HL-60 (cell line): ENCODE data around the gene HOXD12.
A peak's percentile ranks its signal among the peaks of the same experiment; 100 is the strongest.

Source experiments
- DNase-seq, 2 experiments: peaks; one replicate each; pipeline ENCODE4 v3.0.0-alpha.2; 2010 to 2020; ENCODE audit warnings: low read depth in 1 of 2, low spot score in 1 of 2
- H3K27ac ChIP-seq: fragments of 250-450 bp; sonication (Bioruptor Pico); replicated peaks from 2 replicates; pipeline ENCODE4 v1.5.1; 2020; ENCODE audit warnings: mild to moderate bottlenecking, moderate library complexity
- H3K27me3 ChIP-seq: fragments of 250-450 bp; sonication (Bioruptor Pico); 2 replicates; pipeline ENCODE4 v1.5.1; 2021; ENCODE audit warnings: mild to moderate bottlenecking, moderate library complexity; ENCODE audit not compliant: insufficient read depth, poor library complexity, severe bottlenecking
- H3K4me3 ChIP-seq: replicated peaks from 2 replicates; pipeline ENCODE4 v1.5.1; 2011; ENCODE audit warnings: mild to moderate bottlenecking, control low read depth, low read length; ENCODE audit not compliant: insufficient read depth
- GABPA ChIP-seq: IDR thresholded peaks from 2 replicates; pipeline ENCODE4 v1.6.1; 2012; ENCODE audit warnings: low read depth
- POLR2AphosphoS5 ChIP-seq: IDR thresholded peaks from 2 replicates; pipeline ENCODE4 v1.6.1; 2012; ENCODE audit warnings: low read depth
- REST ChIP-seq: IDR thresholded peaks from 2 replicates; pipeline ENCODE4 v1.6.1; 2012; ENCODE audit warnings: low read depth; ENCODE audit not compliant: insufficient replicate concordance
- SPI1 ChIP-seq: IDR thresholded peaks from 2 replicates; pipeline ENCODE4 v1.6.1; 2012; ENCODE audit warnings: low read depth, mild to moderate bottlenecking, borderline replicate concordance
- TF ChIP-seq, protein P1 (sequence below): IDR thresholded peaks from one replicate; pipeline ENCODE4 v1.5.1; 2011; ENCODE audit warnings: low read length, control low read depth, inconsistent platforms; ENCODE audit not compliant: insufficient read depth

The HOXD12 gene

DNA sequence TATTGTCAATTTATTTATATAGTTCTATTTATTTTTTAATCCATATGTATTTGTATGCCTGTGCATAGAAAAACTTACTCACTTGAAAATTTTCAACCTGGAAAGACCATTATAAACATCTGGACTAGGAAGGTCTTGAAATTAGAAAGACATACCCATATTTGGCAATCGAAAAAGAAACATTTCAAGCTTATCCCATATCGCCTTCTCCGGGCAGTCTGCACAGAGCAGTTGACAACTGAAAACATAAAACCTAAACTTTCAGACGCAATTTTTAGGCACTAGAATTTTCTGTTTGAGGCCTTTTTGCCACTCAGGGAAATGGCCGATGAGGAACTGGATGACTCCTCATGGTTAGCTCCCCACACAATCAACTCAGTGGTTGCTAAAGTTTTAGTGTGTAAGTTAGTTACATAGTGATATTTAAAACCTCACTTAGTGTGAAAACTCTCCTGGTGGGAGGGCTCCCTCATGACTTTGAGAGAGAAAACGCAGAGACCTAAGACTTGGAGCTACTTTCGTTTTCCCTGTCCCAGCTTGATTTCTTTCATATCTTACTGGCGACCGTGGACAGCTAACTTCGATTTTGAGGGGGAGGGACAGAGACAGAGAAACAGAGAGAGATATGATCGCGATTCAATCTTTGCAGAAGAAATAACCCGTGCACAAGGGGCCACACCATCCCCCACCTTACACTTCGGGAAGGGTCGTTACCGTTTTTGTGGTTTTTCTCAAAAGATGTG, 3.2 kb upstream of the HOXD12 start:
- peak; percentile 27 for TF ChIP-seq REST
- no peak for TF ChIP-seq GABPA
- peaks cover 77% of the 10 kb centered on the region for H3K27me3 ChIP-seq
- no peak overlapping the region for H3K27ac ChIP-seq
- no peak for DNase-seq
- peak overlapping the region; percentile 50; the same call in 1 of the 2 replicates for H3K4me3 ChIP-seq

GRCh38 chr2:176096986-176097819, 2.4 kb upstream of the HOXD12 start:
- peak in 1 of 2 experiments; percentile 72 for DNase-seq
- no peak overlapping the region for H3K27ac ChIP-seq
- TF ChIP-seq GABPA (no peak), SPI1 (0 out of 2 replicates have a peak, but pooled peaks have one; percentile 4), REST (no peak), POLR2AphosphoS5 (no peak)
- TF ChIP-seq, protein P1, sequence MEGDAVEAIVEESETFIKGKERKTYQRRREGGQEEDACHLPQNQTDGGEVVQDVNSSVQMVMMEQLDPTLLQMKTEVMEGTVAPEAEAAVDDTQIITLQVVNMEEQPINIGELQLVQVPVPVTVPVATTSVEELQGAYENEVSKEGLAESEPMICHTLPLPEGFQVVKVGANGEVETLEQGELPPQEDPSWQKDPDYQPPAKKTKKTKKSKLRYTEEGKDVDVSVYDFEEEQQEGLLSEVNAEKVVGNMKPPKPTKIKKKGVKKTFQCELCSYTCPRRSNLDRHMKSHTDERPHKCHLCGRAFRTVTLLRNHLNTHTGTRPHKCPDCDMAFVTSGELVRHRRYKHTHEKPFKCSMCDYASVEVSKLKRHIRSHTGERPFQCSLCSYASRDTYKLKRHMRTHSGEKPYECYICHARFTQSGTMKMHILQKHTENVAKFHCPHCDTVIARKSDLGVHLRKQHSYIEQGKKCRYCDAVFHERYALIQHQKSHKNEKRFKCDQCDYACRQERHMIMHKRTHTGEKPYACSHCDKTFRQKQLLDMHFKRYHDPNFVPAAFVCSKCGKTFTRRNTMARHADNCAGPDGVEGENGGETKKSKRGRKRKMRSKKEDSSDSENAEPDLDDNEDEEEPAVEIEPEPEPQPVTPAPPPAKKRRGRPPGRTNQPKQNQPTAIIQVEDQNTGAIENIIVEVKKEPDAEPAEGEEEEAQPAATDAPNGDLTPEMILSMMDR: peak; percentile 92
- H3K27me3 ChIP-seq: peaks cover 76% of the 10 kb centered on the region
- peak overlapping the region; percentile 50 for H3K4me3 ChIP-seq

DNA sequence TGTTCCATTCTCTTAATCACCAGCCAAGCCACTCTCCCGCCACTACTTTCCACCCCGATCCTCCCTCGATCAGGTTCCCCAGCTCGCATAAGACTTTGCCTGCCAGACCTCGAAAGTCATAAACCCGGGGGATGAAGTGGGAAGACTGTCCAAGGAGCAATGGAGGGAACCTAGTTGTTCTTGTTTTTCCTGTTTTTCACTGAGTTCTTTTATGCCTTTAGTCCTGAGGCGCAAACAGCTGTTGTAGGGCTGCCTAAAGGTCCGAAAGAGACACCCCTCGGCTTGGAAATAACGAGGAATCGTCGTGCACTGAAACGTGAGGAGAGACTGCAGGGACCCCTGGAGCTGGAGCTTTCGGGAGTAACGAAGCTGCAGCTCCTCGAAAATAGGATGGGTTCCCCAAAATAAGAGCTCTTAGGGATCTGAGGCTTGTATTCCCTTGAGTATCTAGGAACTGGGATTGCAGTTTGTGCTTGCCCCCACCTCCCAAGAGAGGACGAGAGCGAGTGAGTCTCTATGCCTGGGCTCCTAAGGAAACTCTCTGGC, 1.7 kb upstream of the HOXD12 start:
- no peak for DNase-seq
- TF ChIP-seq POLR2AphosphoS5 (no peak), SPI1 (no peak), GABPA (no peak), REST (no peak)
- TF ChIP-seq, protein P1: no peak
- Histone ChIP-seq H3K27ac (no peak overlapping the region), H3K4me3 (no peak overlapping the region), H3K27me3 (peaks cover 83% of the 10 kb centered on the region)
